OCI-LY7 (cell line): ENCODE data around the gene DLGAP4. TPM values are rescaled to one million over a fixed set of nuclear protein-coding genes. Genes with fewer than 3 reads are reported as not detected.

Experiments used
- BruUV-seq: library from RNA; stranded (reverse); fragments of 400-500 nt; replicated peaks from 2 replicates; lab custom pipeline; 2021; lab: Mats Ljungman, UMichigan
- CTCF ChIA-PET: fragments of 300-600 bp; sonication (Branson Sonifier 250); formaldehyde crosslinking; loops from one replicate; lab custom pipeline; 2022; ENCODE audit warnings: antibody characterized with exemption; ENCODE audit not compliant: unreplicated experiment; lab: Charles Lee
- POLR2A ChIA-PET: fragments of 300-600 bp; sonication (Branson Sonifier 250); formaldehyde crosslinking; loops from one replicate; lab custom pipeline; 2022; ENCODE audit warnings: antibody characterized with exemption; lab: Charles Lee
- DNase-seq: peaks from one replicate; pipeline ENCODE4 v3.0.0-alpha.2; 2015; ENCODE audit warnings: low spot score
- H2AFZ ChIP-seq: fragments of 200-600 bp; sonication (generic), shearing (Covaris generic); 2 replicates; pipeline ENCODE4 v1.6.1; 2014; ENCODE audit warnings: mild to moderate bottlenecking, antibody characterized with exemption, low read length, moderate library complexity
- H3K27ac ChIP-seq: fragments of 200-600 bp; sonication (generic); 2 replicates; pipeline ENCODE4 v1.5.1; 2014; ENCODE audit warnings: mixed run types, low read depth, mild to moderate bottlenecking, moderate library complexity, low read length, inconsistent platforms; ENCODE audit not compliant: poor library complexity, severe bottlenecking
- H3K36me3 ChIP-seq: fragments of 200-600 bp; sonication (generic); 2 replicates; pipeline ENCODE4 v1.6.1; 2014; ENCODE audit warnings: mild to moderate bottlenecking, antibody characterized with exemption, low read length, moderate library complexity, mixed read lengths; ENCODE audit not compliant: insufficient read depth
- H3K4me1 ChIP-seq: fragments of 200-600 bp; sonication (generic); 2 replicates; pipeline ENCODE4 v1.5.1; 2014; ENCODE audit warnings: mild to moderate bottlenecking, low read length; ENCODE audit not compliant: insufficient read depth, poor library complexity, severe bottlenecking
- H3K4me2 ChIP-seq: fragments of 200-600 bp; sonication (generic); 2 replicates; pipeline ENCODE4 v1.6.1; 2014; ENCODE audit warnings: mild to moderate bottlenecking, low read length
- H3K4me3 ChIP-seq: fragments of 200-600 bp; sonication (generic); 2 replicates; pipeline ENCODE4 v1.5.1; 2014; ENCODE audit warnings: mild to moderate bottlenecking, low read depth, low read length; ENCODE audit not compliant: poor library complexity, severe bottlenecking
- H3K79me2 ChIP-seq: fragments of 200-600 bp; sonication (generic); 2 replicates; pipeline ENCODE4 v1.6.1; 2016; ENCODE audit warnings: low read depth, mild to moderate bottlenecking, low read length, moderate library complexity, mixed read lengths; ENCODE audit not compliant: insufficient read depth
- H3K9me2 ChIP-seq: fragments of 200-600 bp; sonication (generic); 2 replicates; pipeline ENCODE4 v1.6.1; 2016; ENCODE audit warnings: mild to moderate bottlenecking, low read length, mixed read lengths; ENCODE audit not compliant: insufficient read depth
- H3K9me3 ChIP-seq: fragments of 200-600 bp; sonication (generic); 2 replicates; pipeline ENCODE4 v1.6.1; 2014; ENCODE audit warnings: mild to moderate bottlenecking, mixed run types, low read length, mixed read lengths
- H4K20me1 ChIP-seq: fragments of 200-600 bp; sonication (generic); 2 replicates; pipeline ENCODE4 v1.6.1; 2014; ENCODE audit warnings: mild to moderate bottlenecking, antibody characterized with exemption, low read length, moderate library complexity, mixed read lengths; ENCODE audit not compliant: insufficient read depth
- CTCF ChIP-seq: fragments of 200-600 bp; sonication (generic); conservative IDR thresholded peaks from 2 replicates; pipeline ENCODE4 v1.5.1; 2014; ENCODE audit warnings: mild to moderate bottlenecking, antibody characterized with exemption, low read length, moderate library complexity, mixed read lengths
- EZH2phosphoT487 ChIP-seq: fragments of 200-600 bp; sonication (generic); IDR thresholded peaks from 2 replicates; pipeline ENCODE4 v1.6.1; 2018; ENCODE audit warnings: low read depth, borderline replicate concordance, mild to moderate bottlenecking, mixed run types, antibody characterized with exemption, low read length, moderate library complexity, mixed read lengths
- intact Hi-C: fragments of 100-400 bp; cut with micrococcal nuclease; formaldehyde crosslinking; loops from one replicate; pipeline ENCODE4 v1.10.0; 2022; ENCODE audit not compliant: unreplicated experiment
- total RNA-seq, 2 experiments: library from RNA; depleted of rRNA in 1 of 2; stranded (reverse); fragments of >200 nt in 1 of 2; shearing (Covaris generic) in 1 of 2; gene quantifications; 2 replicates each; pipeline ENCODE4 v1.2.3, GENCODE V29; 2014 to 2022

Gene DLGAP4
- total RNA-seq, 2 experiments from 2014 or later: 7.7 to 41.6 TPM

- H3K79me2 ChIP-seq: no peaks in the 10 kb centered on the region
- H3K27ac ChIP-seq: no peak overlapping the region
- H3K9me3 ChIP-seq: no peaks in the 10 kb centered on the region
- intact Hi-C loops: no loop called here
- H3K4me2 ChIP-seq: no peak overlapping the region
- CTCF ChIA-PET: no interaction called here
- no peaks in the 10 kb centered on the region for H3K36me3 ChIP-seq
- H3K4me1 ChIP-seq: peaks cover 5% of the 10 kb centered on the region
- POLR2A ChIA-PET: interaction anchor here (0.5 kb wide), 1 partner anchor 760 kb away, joined by 4 read pairs; no protein-coding TSS in a partner anchor
- no TSS peak for BruUV-seq
- TF ChIP-seq CTCF: no peak
- TF ChIP-seq EZH2phosphoT487: no peak
- H3K4me3 ChIP-seq: no peak overlapping the region
- no peak for DNase-seq
- no peaks in the 10 kb centered on the region for H3K9me2 ChIP-seq
- H4K20me1 ChIP-seq: no peaks in the 10 kb centered on the region
- no peak overlapping the region for H2AFZ ChIP-seq
These were observed 95.0 kb downstream of the DLGAP4 start for GRCh38 chr20:36400909-36401735.

GRCh38 chr20:36402708-36403107 is 96.6 kb downstream of the DLGAP4 start:
- TF ChIP-seq EZH2phosphoT487 (no peak), CTCF (no peak)
- no TSS peak for BruUV-seq

GRCh38 chr20:36404435-36404978 is 98.4 kb downstream of the DLGAP4 start:
- TF ChIP-seq CTCF (no peak), EZH2phosphoT487 (no peak)

More at GRCh38 chr20:36402708-36403107, 96.6 kb downstream of the DLGAP4 start:
- no peak for DNase-seq
- POLR2A ChIA-PET: no interaction called here
- no peaks in the 10 kb centered on the region for H3K9me2 ChIP-seq
- intact Hi-C loops: no loop called here
- H3K4me2 ChIP-seq: no peak overlapping the region
- H3K79me2 ChIP-seq: no peaks in the 10 kb centered on the region
- H3K4me3 ChIP-seq: no peak overlapping the region
- no peak overlapping the region for H2AFZ ChIP-seq
- H3K9me3 ChIP-seq: no peaks in the 10 kb centered on the region
- CTCF ChIA-PET: no interaction called here
- peaks cover 5% of the 10 kb centered on the region for H3K4me1 ChIP-seq
- H3K36me3 ChIP-seq: no peaks in the 10 kb centered on the region
- H4K20me1 ChIP-seq: no peaks in the 10 kb centered on the region
- no peak overlapping the region for H3K27ac ChIP-seq

More at GRCh38 chr20:36404435-36404978, 98.4 kb downstream of the DLGAP4 start:
- ChIA-PET POLR2A (no interaction called here), CTCF (no interaction called here)
- H4K20me1 ChIP-seq: no peaks in the 10 kb centered on the region
- H3K27ac ChIP-seq: no peak overlapping the region
- H3K9me3 ChIP-seq: no peaks in the 10 kb centered on the region
- intact Hi-C loops: no loop called here
- no peak for DNase-seq
- H2AFZ ChIP-seq: no peak overlapping the region
- no peaks in the 10 kb centered on the region for H3K9me2 ChIP-seq
- no peak overlapping the region for H3K4me2 ChIP-seq
- no peaks in the 10 kb centered on the region for H3K36me3 ChIP-seq
- H3K4me3 ChIP-seq: no peak overlapping the region
- no peaks in the 10 kb centered on the region for H3K79me2 ChIP-seq
- peaks cover 5% of the 10 kb centered on the region for H3K4me1 ChIP-seq
- BruUV-seq: no TSS peak
